Endothelial cell of umbilical vein (primary cell): ENCODE results near the gene ARFGEF3. TPM values are rescaled to one million over a fixed set of nuclear protein-coding genes. Genes with fewer than 3 reads are reported as not detected.

Experiments used
- BruUV-seq: library from RNA; stranded (reverse); fragments of 400-500 nt; replicated peaks from 2 replicates; lab custom pipeline; 2021; lab: Mats Ljungman, UMichigan
- CTCF ChIA-PET: fragments of 300-600, 350-600 bp; sonication (Branson Sonifier 250); formaldehyde crosslinking; loops from one replicate; lab custom pipeline; 2021; ENCODE audit warnings: antibody characterized with exemption, inconsistent platforms; lab: Charles Lee
- POLR2A ChIA-PET: fragments of 300-600, 350-600 bp; sonication (Branson Sonifier 250); formaldehyde crosslinking; loops from one replicate; lab custom pipeline; 2021; ENCODE audit warnings: antibody characterized with exemption, inconsistent platforms; lab: Charles Lee
- DNase-seq: peaks from one replicate; pipeline ENCODE4 v3.0.0-alpha.2; 2011; ENCODE audit warnings: low read depth, low spot score
- FAIRE-seq: peaks from 2 replicates; lab custom pipeline; 2011; peaks lifted over from hg19 to GRCh38; lab: Jason Lieb, UNC
- H2AFZ ChIP-seq: 2 replicates; pipeline ENCODE4 v1.6.0; 2012; ENCODE audit warnings: low read depth, low read length, control low read depth, inconsistent platforms
- H3K27ac ChIP-seq: 2 replicates; pipeline ENCODE4 v1.5.1; 2011; ENCODE audit warnings: low read depth, mild to moderate bottlenecking, control low read depth, low read length, moderate library complexity; ENCODE audit not compliant: insufficient read depth
- H3K27me3 ChIP-seq, 2 experiments: 2 replicates each; pipeline versions ENCODE4 v1.6.0 to v1.6.1; 2011; ENCODE audit warnings: low read length in 2 of 2, mixed read lengths in 1 of 2; ENCODE audit not compliant: control insufficient read depth in 2 of 2, insufficient read depth in 2 of 2
- H3K36me3 ChIP-seq, 2 experiments: 2 replicates in 1 of 2; 3 replicates in 1 of 2; pipeline ENCODE4 v1.5.1; 2011; ENCODE audit warnings: low read length in 2 of 2, mild to moderate bottlenecking in 1 of 2, moderate library complexity in 1 of 2; ENCODE audit not compliant: control insufficient read depth in 2 of 2, insufficient read depth in 2 of 2; ENCODE audit errors: extremely low read depth in 1 of 2
- H3K4me1 ChIP-seq: 3 replicates; pipeline ENCODE4 v1.5.1; 2011; ENCODE audit warnings: mild to moderate bottlenecking, low read length; ENCODE audit not compliant: control insufficient read depth, insufficient read depth; ENCODE audit errors: extremely low read depth
- H3K4me2 ChIP-seq: 2 replicates; pipeline ENCODE4 v1.6.1; 2011; ENCODE audit warnings: low read length, control low read depth, mixed read lengths; ENCODE audit not compliant: insufficient read depth
- H3K4me3 ChIP-seq, 3 experiments: fragments of 200-600 bp in 1 of 3; sonication (generic), shearing (Covaris generic) in 1 of 3; replicated peaks in 1 of 3; 2 replicates each; pipeline ENCODE4 v1.5.1; 2011 to 2016; ENCODE audit warnings: control low read depth in 3 of 3, low read length in 3 of 3, mild to moderate bottlenecking in 2 of 3, inconsistent platforms in 1 of 3, low read depth in 1 of 3, moderate library complexity in 1 of 3; ENCODE audit not compliant: insufficient read depth in 1 of 3
- H3K79me2 ChIP-seq: 2 replicates; pipeline ENCODE4 v1.6.0; 2012; ENCODE audit warnings: low read length, inconsistent platforms; ENCODE audit not compliant: control insufficient read depth, insufficient read depth
- H3K9ac ChIP-seq: replicated peaks from 2 replicates; pipeline ENCODE3; 2011; ENCODE audit warnings: low read length, control low read depth; ENCODE audit not compliant: insufficient read depth; ENCODE audit errors: extremely low read depth
- H3K9me1 ChIP-seq: replicated peaks from 3 replicates; pipeline ENCODE4 v1.6.0; 2011; ENCODE audit warnings: mild to moderate bottlenecking, low read length; ENCODE audit not compliant: control insufficient read depth, insufficient read depth; ENCODE audit errors: extremely low read depth
- H3K9me3 ChIP-seq: replicated peaks from 2 replicates; pipeline ENCODE4 v1.5.1; 2012; ENCODE audit warnings: low read length, inconsistent platforms; ENCODE audit not compliant: control insufficient read depth, insufficient read depth
- H4K20me1 ChIP-seq: replicated peaks from 2 replicates; pipeline ENCODE3; 2011; ENCODE audit warnings: mild to moderate bottlenecking, low read length; ENCODE audit not compliant: control insufficient read depth, insufficient read depth; ENCODE audit errors: extremely low read depth
- CTCF ChIP-seq, 2 donors: IDR thresholded peaks; 1 replicate in 1 of 2; 2 replicates in 1 of 2; pipeline ENCODE4 v1.5.1; 2011; ENCODE audit warnings: low read length in 2 of 2, mild to moderate bottlenecking in 2 of 2, moderate library complexity in 2 of 2, control low read depth in 1 of 2, inconsistent platforms in 1 of 2, low read depth in 1 of 2; ENCODE audit not compliant: insufficient read depth in 1 of 2; ENCODE audit errors: extremely low read depth in 1 of 2
- EZH2 ChIP-seq: IDR thresholded peaks from 2 replicates; pipeline ENCODE4 v1.6.1; 2012; ENCODE audit warnings: borderline replicate concordance, low read depth, mild to moderate bottlenecking, moderate library complexity, low read length, inconsistent platforms; ENCODE audit not compliant: severe bottlenecking
- FOS ChIP-seq: IDR thresholded peaks from 2 replicates; pipeline ENCODE4 v1.6.1; 2011; ENCODE audit warnings: mild to moderate bottlenecking, low read length, moderate library complexity, borderline replicate concordance; ENCODE audit not compliant: insufficient read depth
- GATA2 ChIP-seq: IDR thresholded peaks from 2 replicates; pipeline ENCODE4 v1.7.0; 2011; ENCODE audit warnings: low read depth, mild to moderate bottlenecking, moderate library complexity, mixed read lengths, low read length; ENCODE audit not compliant: insufficient read length, insufficient read depth
- JUN ChIP-seq: IDR thresholded peaks from 2 replicates; pipeline ENCODE4 v1.6.1; 2011; ENCODE audit warnings: borderline replicate concordance, low read depth; ENCODE audit not compliant: insufficient read length, insufficient read depth
- MYC ChIP-seq: IDR thresholded peaks from one replicate; pipeline ENCODE4 v1.6.1; 2011; ENCODE audit warnings: mild to moderate bottlenecking, low read depth, low read length
- POLR2A ChIP-seq: IDR thresholded peaks from 2 replicates; pipeline ENCODE4 v1.6.1; 2012; ENCODE audit warnings: low read depth, mild to moderate bottlenecking, control low read depth, low read length
- POLR2AphosphoS5 ChIP-seq: IDR thresholded peaks from 2 replicates; pipeline ENCODE4 v1.6.1; 2012; ENCODE audit warnings: low read depth, mild to moderate bottlenecking, control low read depth, low read length, moderate library complexity; ENCODE audit not compliant: insufficient read depth
- dilution Hi-C: fragments of 300-500 bp; cut with MboI; formaldehyde crosslinking; loops from one replicate; pipeline ENCODE4 v1.15.0; 2019; ENCODE audit warnings: low sequenced_read_pairs; ENCODE audit not compliant: extremely low pct_ligation_motif_present
- intact Hi-C: fragments of 100-400 bp; cut with micrococcal nuclease; formaldehyde crosslinking; loops from one replicate; pipeline ENCODE4 v1.10.0; 2022
- polyA plus RNA-seq, 4 experiments: library from polyadenylated mRNA; depleted of rRNA in 3 of 4; stranded (reverse) in 3 of 4; unstranded in 1 of 4; fragments of >200 nt; gene quantifications; 2 replicates each; pipeline versions ENCODE4 v1.2.1 to v1.2.3, GENCODE V29; 2011 to 2012; ENCODE audit warnings: missing spikeins in 1 of 4
- total RNA-seq: library from RNA; stranded (reverse); gene quantifications from 2 replicates; pipeline ENCODE4 v1.2.3, GENCODE V29; 2021
- TF ChIP-seq, protein P1 (sequence below): IDR thresholded peaks from 2 replicates; pipeline ENCODE4 v1.6.1; 2011; ENCODE audit not compliant: insufficient read depth, insufficient read length

ARFGEF3 gene
- total and polyA plus RNA-seq, 2 donors (not counting 3 experiments of a cell fraction or from before 2014, with no cell fraction given): 1.3 to 7.3 TPM

- Histone ChIP-seq H3K9ac (no peak overlapping the region), H3K9me3 (no peaks in the 10 kb centered on the region), H3K27me3 (no peaks in the 10 kb centered on the region), H2AFZ (no peak overlapping the region), H3K4me2 (no peak overlapping the region), H3K4me3 (no peak overlapping the region), H3K4me1 (no peaks in the 10 kb centered on the region), H3K79me2 (no peaks in the 10 kb centered on the region), H4K20me1 (no peaks in the 10 kb centered on the region), H3K36me3 (no peaks in the 10 kb centered on the region), H3K9me1 (no peaks in the 10 kb centered on the region), H3K27ac (no peak overlapping the region)
- DNase-seq (no peak), FAIRE-seq (no peak)
- intact Hi-C loops (no loop called here), dilution Hi-C loops (no loop called here)
- BruUV-seq: no TSS peak
- ChIA-PET CTCF (no interaction called here), POLR2A (interaction anchor here (0.7 kb wide), 1 partner anchor 28 kb away, joined by 7 read pairs; no protein-coding TSS in a partner anchor)
- TF ChIP-seq FOS: no peak
- no peak for TF ChIP-seq JUN
- TF ChIP-seq EZH2: no peak
- no peak for TF ChIP-seq MYC
- no peak for TF ChIP-seq CTCF (IDR thresholded peaks at IDR 0.05; ENCODE audit: extremely low read depth in 1 of 2, insufficient read depth in 1 of 2, low read depth in 1 of 2, low read length in 2 of 2)
Observed at GRCh38 chr6:138264372-138264880, 102.7 kb downstream of the ARFGEF3 start.

DNA sequence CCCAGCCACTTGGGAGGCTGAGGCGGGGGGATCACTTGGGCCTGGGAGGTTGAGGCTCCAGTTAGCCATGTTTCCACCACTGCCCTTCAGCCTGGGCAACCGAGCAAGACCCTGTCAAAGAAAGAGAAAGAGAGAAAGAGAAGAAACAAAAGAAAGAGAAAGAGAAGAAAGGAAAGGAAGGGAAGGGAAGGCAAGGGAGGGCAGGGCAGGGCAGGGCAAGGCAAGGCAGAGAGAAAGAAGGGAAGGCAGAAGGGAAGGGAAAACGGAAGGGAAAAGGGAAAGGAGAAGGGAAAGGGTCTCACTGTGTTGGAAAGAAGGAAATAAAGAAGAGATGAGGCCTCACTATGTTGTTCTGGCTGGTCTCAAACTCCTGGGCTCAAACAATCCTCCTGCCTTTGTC is 104.4 kb downstream of the ARFGEF3 start:
- FAIRE-seq: no peak
- CTCF ChIA-PET: interaction anchor here (1.1 kb wide), 1 partner anchor 10 kb away, joined by 5 read pairs; no protein-coding TSS in a partner anchor

More for the DNA sequence above, 104.4 kb downstream of the ARFGEF3 start:
- Histone ChIP-seq H3K9ac (no peak overlapping the region), H3K9me3 (no peaks in the 10 kb centered on the region), H3K27ac (no peak overlapping the region), H3K27me3 (no peaks in the 10 kb centered on the region), H3K4me3 (no peak overlapping the region), H2AFZ (no peak overlapping the region), H3K4me1 (no peaks in the 10 kb centered on the region), H4K20me1 (no peaks in the 10 kb centered on the region), H3K9me1 (no peaks in the 10 kb centered on the region), H3K36me3 (no peaks in the 10 kb centered on the region), H3K4me2 (no peak overlapping the region), H3K79me2 (no peaks in the 10 kb centered on the region)
- dilution Hi-C loops (no loop called here), intact Hi-C loops (no loop called here)
- POLR2A ChIA-PET: no interaction called here
- no peak for DNase-seq
- no peak for TF ChIP-seq FOS
- no peak for TF ChIP-seq JUN
- TF ChIP-seq POLR2AphosphoS5: no peak
- TF ChIP-seq MYC: no peak
- TF ChIP-seq EZH2: no peak
- TF ChIP-seq, protein P1, sequence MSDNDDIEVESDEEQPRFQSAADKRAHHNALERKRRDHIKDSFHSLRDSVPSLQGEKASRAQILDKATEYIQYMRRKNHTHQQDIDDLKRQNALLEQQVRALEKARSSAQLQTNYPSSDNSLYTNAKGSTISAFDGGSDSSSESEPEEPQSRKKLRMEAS: no peak
- TF ChIP-seq CTCF (IDR thresholded peaks at IDR 0.05; ENCODE audit: extremely low read depth in 1 of 2, insufficient read depth in 1 of 2, low read depth in 1 of 2, low read length in 2 of 2): no peak
- no peak for TF ChIP-seq POLR2A
- no peak for TF ChIP-seq GATA2
- BruUV-seq: no TSS peak
